Measurements from ENCODE around the gene FOXL1. TPM values are rescaled to one million over a fixed set of nuclear protein-coding genes. Genes with fewer than 3 reads are reported as not detected.
A peak's percentile ranks its signal among the peaks of the same experiment; 100 is the strongest.

FOXL1 gene
- total and polyA plus RNA-seq, 9 of the 15 experiments (the other 6 are each of a cell fraction or from before 2014, with no cell fraction given) = not detected

GRCh38 chr16:86555704-86556075 lies 22.7 kb upstream of the FOXL1 start:
- Histone ChIP-seq H3K79me2 (ENCODE audit: control insufficient read depth, insufficient read depth, low read length) (peaks cover 13% of the 10 kb centered on the region), H2AFZ (ENCODE audit: low read depth, low read length) (peak overlapping the region; percentile 95), H3K9me1 (ENCODE audit: control insufficient read depth, insufficient read depth, low read length) (no peaks in the 10 kb centered on the region), H4K20me1 (replicated peaks; ENCODE audit: control insufficient read depth, insufficient read depth, low read length) (no peaks in the 10 kb centered on the region), H3K9ac (ENCODE audit: insufficient read depth in 1 of 2, low read depth in 2 of 2, low read length in 2 of 2) (peak overlapping the region; percentile 65 to 94), H3K4me3 (peak overlapping the region; percentile 91), H3K27ac (ENCODE audit: extremely low read depth, low read depth, low read length) (peak overlapping the region; percentile 41; the same call in 1 of the 3 replicates), H3K4me2 (ENCODE audit: insufficient read depth, low read length) (peak overlapping the region; percentile 99), H3K36me3 (ENCODE audit: control insufficient read depth, insufficient read depth, low read length) (peaks cover 15% of the 10 kb centered on the region; the same call in 1 of the 3 replicates), H3K27me3 (ENCODE audit: control insufficient read depth in 2 of 2, insufficient read depth in 2 of 2, low read length in 2 of 2) (peaks cover 17 to 21% of the 10 kb centered on the region in 2 experiments; a peak in 4 of 5 replicates), H3K4me1 (replicated peaks in 1 of 2; ENCODE audit: control insufficient read depth in 2 of 2, insufficient read depth in 2 of 2, low read length in 2 of 2) (peaks cover 0 to 18% of the 10 kb centered on the region in 2 experiments; a peak in 3 of 5 replicates), H3K9me3 (replicated peaks; ENCODE audit: control insufficient read depth, insufficient read depth, low read depth, low read length) (no peaks in the 10 kb centered on the region)
- BruUV-seq (replicated peaks) = no TSS peak
- WGBS (ENCODE audit: insufficient coverage, low coverage, missing lambda C conversion rate) = 49% methylated on average over 17 of the region's 17 CpGs
- no peak for DNase-seq (ENCODE audit: extremely low read depth in 1 of 4, low spot score in 3 of 4)
- no peak for FAIRE-seq
- intact Hi-C loops (cut with micrococcal nuclease) (no loop called here), in situ Hi-C loops (cut with MboI) (loop anchor here (25.0 kb wide), 1 partner anchor 1082 kb away; no protein-coding TSS in a partner anchor)
- no peak for ATAC-seq
- CTCF ChIA-PET (ENCODE audit: low intra/inter-chr PET ratio) = interaction anchor here (1.1 kb wide), 1 partner anchor 9 kb away, joined by 3 read pairs; no protein-coding TSS in a partner anchor
- TF ChIP-seq ZNF57 (CRISPR knock-in tag; IDR thresholded peaks at IDR 0.05) = no peak
- no peak for TF ChIP-seq HIVEP1 (CRISPR knock-in tag; IDR thresholded peaks at IDR 0.05)
- TF ChIP-seq THRAP3 (IDR thresholded peaks at IDR 0.05; ENCODE audit: borderline replicate concordance) = no peak
- TF ChIP-seq SMARCB1 (IDR thresholded peaks at IDR 0.05; ENCODE audit: insufficient read length, low read depth) = no peak
- no peak for TF ChIP-seq FOXO4 (CRISPR knock-in tag; IDR thresholded peaks at IDR 0.05)
- no peak for TF ChIP-seq DIDO1 (tag; IDR thresholded peaks at IDR 0.05; ENCODE audit: low read depth)
- TF ChIP-seq TCFL5 (CRISPR knock-in tag; conservative IDR thresholded peaks at IDR 0.05) = no peak
- POLR2A ChIA-PET = no interaction called here

All from K562 (cell line).